KOPT-K1 (cell line): ENCODE data around the gene SLC15A1.
"Not testable (repeated sequence)": the region's sequence is repeated elsewhere in the genome, so short reads cannot be mapped to it uniquely, and the experiment has no call there.

Experiments
- H3K27ac ChIP-seq: fragments of 200-600 bp; sonication (generic); 2 replicates; pipeline ENCODE4 v1.5.1; 2016; ENCODE audit warnings: antibody characterized with exemption, mild to moderate bottlenecking, low read depth, low read length; ENCODE audit not compliant: poor library complexity, severe bottlenecking
- H3K36me3 ChIP-seq: fragments of 200-600 bp; sonication (generic); 2 replicates; pipeline ENCODE4 v1.5.1; 2017; ENCODE audit warnings: antibody characterized with exemption, mild to moderate bottlenecking, low read length, moderate library complexity; ENCODE audit not compliant: insufficient read depth
- H3K9me3 ChIP-seq: fragments of 200-600 bp; sonication (generic); 2 replicates; pipeline ENCODE4 v1.5.1; 2017; ENCODE audit warnings: antibody characterized with exemption, low read length, mild to moderate bottlenecking; ENCODE audit not compliant: insufficient read depth, poor library complexity, severe bottlenecking

Gene SLC15A1

GRCh38 chr13:98652276-98652675 is 100.2 kb downstream of the SLC15A1 start:
- Histone ChIP-seq H3K36me3 (no peaks in the 10 kb centered on the region), H3K9me3 (no peaks in the 10 kb centered on the region), H3K27ac (no peak overlapping the region)

DNA sequence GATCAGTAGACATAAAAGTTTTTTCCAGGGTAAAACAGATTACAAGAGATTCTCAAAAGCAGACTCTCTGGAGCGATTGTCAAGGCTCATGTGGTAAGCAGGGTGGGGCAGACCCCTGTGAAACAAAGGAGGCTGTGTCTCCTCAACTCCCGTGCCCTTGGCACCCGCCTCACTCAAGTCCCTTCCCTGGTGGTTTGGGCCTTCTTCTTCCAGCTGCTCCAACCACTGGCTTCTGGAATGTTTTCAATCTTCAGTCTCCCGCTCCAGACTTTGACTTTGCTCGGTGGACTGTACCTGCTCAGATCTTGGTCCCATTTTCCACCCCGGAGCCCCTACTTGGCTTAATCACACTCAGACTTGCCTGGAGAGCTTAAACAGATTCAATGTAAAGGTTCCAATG is 100.7 kb downstream of the SLC15A1 start:
- Histone ChIP-seq H3K27ac (no peak overlapping the region), H3K9me3 (no peaks in the 10 kb centered on the region), H3K36me3 (no peaks in the 10 kb centered on the region)

DNA sequence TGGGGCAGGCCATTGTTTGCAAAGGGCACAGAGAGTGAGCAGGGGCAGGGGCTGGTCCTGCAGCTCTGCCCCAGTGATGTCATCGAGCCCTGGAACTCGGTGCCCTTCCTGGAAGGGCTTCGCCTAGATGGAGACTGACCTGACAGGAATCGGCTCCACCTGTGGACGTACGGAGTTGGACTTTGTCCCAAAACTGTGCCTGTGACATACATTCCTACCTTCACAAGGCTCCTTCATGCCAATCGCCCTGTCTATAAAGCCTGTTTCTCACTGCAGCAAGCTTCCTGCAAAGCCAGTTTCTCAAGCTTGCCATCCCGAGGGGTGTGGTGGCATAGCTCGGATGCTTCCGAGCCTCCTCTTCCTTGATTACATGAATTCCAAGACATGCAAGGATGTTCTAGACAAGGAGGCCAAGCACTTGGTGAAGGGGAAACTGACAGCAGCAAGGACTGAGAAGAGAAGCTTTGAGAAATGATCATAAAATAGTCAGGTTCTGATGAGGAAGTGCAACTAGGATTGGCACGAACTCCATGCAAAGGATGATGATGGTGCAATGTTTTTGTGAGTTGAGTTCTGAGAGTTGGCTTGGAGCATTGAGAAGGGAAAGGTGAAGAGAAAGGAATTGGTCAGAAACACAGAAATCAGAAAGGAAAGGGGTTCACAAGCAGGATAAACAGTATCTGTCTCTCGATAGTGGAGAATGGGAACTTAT is 101.9 kb downstream of the SLC15A1 start:
- Histone ChIP-seq H3K36me3 (no peaks in the 10 kb centered on the region), H3K9me3 (no peaks in the 10 kb centered on the region), H3K27ac (no peak overlapping the region)

DNA sequence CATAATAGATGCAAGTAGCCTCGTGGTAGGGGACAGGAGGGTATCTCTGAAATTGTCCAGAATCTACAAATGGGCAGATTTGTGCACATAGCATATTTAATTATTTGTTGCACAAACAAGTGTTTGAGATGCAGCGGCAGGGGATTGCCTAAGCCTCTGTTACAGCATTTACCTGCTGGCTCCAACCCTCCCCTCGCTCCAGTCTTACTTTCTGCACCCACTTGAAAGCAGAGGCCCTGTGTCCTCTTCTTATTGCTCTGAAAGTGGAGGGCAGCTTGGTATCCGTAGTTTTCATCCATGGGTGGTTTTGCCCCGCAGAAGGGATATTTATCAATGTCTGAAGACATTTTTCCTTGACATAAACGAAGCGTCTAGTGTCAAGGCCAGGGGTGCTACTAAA is 102.6 kb downstream of the SLC15A1 start:
- Histone ChIP-seq H3K27ac (no peak overlapping the region), H3K36me3 (no peaks in the 10 kb centered on the region)

GRCh38 chr13:98648686-98649085 is 103.8 kb downstream of the SLC15A1 start:
- Histone ChIP-seq H3K27ac (no peak overlapping the region), H3K36me3 (no peaks in the 10 kb centered on the region), H3K9me3 (no peaks in the 10 kb centered on the region)

More for the DNA sequence above, 102.6 kb downstream of the SLC15A1 start:
- no peaks in the 10 kb centered on the region for H3K9me3 ChIP-seq

GRCh38 chr13:98648141-98648540 is 104.3 kb downstream of the SLC15A1 start:
- H3K36me3 ChIP-seq = no peaks in the 10 kb centered on the region
- no peaks in the 10 kb centered on the region for H3K9me3 ChIP-seq
- no peak overlapping the region for H3K27ac ChIP-seq

- Histone ChIP-seq H3K27ac (no peak overlapping the region), H3K36me3 (no peaks in the 10 kb centered on the region), H3K9me3 (no peaks in the 10 kb centered on the region)
Measured at GRCh38 chr13:98647121-98647520, 105.4 kb downstream of the SLC15A1 start.

DNA sequence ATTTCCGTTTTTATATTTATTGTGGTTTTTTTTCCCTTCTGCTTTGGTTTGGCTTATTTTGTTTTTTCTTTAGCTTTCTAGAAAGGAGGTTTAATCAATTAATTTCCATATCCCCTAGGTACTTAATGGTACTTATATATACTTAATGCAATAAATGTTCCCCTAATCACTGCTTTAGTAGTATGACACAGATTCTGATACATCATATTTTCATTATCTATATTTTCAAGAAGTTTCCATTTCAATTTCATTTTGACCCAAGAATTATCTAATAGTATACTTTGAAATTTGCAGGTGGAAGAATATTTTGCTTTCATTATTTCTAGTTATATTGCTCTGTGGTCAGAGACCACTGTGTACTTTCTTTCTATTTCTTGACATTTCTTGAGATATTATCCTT is 109.0 kb downstream of the SLC15A1 start:
- Histone ChIP-seq H3K9me3 (no peaks in the 10 kb centered on the region), H3K27ac (no peak overlapping the region), H3K36me3 (no peaks in the 10 kb centered on the region)

DNA sequence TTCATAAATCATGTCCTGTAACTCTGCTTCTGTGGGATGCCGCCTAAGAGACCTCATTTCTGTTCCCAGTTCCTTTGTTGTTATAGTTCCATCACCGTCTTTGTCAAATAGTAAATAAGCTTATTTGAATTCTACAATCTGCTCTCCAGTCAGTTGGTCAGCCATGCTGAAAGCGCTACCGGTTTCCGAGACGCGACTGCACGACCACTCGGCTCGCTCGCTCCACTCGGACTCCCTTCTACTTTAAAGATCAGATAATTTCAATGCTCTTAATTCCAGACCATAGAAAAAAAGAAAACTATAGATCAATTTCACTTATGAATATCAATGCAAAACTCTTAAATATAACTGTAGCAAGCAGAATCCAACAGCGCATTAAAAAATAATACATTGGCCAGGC is 111.4 kb downstream of the SLC15A1 start:
- Histone ChIP-seq H3K9me3 (no peaks in the 10 kb centered on the region), H3K36me3 (no peaks in the 10 kb centered on the region), H3K27ac (no peak overlapping the region)

DNA sequence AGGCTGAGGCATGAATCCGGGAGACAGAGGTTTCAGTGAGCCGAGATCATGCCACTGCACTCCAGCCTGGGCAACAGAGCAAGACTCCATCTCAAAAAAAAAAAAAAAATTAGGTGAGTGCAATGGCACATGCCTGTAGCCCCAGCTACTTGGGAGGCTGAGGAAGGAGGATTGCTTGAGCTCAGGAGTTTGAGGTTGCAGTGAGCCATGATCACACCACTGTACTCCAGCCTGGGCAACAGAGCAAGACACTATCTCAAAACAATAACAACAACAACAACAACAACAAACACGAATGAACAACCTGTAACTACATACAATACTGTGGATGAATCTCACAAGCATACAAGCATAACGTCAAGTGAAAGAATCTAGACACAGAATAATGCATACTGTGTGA is 112.7 kb downstream of the SLC15A1 start:
- H3K9me3 ChIP-seq, H3K36me3 ChIP-seq, H3K27ac ChIP-seq: not testable (repeated sequence)

DNA sequence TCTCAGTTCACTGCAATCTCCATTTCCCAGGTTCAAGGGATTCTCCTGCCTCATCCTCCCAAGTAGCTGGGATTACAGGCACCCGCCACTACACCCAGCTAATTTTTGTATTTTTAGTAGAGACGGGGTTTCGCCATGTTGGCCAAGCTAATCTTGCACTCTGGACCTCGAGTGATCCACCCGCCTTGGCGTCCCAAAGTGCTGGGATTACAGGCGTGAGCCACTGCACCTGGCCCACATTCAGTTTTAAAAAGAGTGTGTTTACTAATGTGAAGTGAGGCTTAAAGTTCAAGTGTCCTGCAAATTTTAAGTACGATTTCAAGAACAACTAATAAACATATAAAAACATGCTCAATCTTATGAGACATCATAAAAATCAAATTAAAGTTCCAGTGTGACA is 114.1 kb downstream of the SLC15A1 start:
- H3K9me3 ChIP-seq, H3K27ac ChIP-seq, H3K36me3 ChIP-seq: not testable (repeated sequence)
